22Rv1 (cell line): ENCODE data around the gene BPIFB6.

Source experiments
- ZFX ChIP-seq: fragments of 450-650 bp; IDR thresholded peaks from 2 replicates; pipeline ENCODE4 v1.6.1; 2017; ENCODE audit warnings: antibody characterized with exemption, borderline replicate concordance
- TF ChIP-seq, protein P1 (sequence below): fragments of 450-650 bp; IDR thresholded peaks from 2 replicates; pipeline ENCODE4 v1.5.1; 2017; ENCODE audit warnings: mild to moderate bottlenecking

DNA sequence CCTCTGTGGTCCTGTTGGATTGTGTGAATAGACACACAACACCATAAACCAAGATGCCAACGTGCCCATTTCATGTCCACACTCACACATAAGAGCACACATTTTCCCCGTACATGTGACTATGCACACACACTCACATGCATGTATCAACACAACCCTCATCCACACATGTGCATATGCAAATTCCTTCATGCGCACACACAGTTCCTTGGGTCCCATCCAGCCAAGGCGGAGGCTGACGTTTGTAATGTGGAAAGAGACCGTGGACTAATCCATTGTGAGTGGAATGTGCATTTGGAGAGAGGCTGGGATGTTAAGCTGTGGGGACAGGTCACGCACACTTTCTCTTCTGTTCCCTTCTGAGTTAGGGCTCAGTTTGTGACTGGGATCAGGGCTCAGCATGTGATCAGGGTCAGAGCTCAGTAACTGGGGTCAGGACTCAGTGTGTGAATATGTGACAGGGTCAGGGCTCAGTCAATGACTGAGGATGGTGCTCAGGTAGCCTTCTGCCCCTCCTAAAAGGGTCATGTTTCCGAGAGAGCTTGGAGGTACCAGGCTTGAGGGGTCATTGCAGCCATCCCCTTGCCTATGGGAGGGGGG, 24.6 kb upstream of the BPIFB6 start:
- TF ChIP-seq, protein P1, sequence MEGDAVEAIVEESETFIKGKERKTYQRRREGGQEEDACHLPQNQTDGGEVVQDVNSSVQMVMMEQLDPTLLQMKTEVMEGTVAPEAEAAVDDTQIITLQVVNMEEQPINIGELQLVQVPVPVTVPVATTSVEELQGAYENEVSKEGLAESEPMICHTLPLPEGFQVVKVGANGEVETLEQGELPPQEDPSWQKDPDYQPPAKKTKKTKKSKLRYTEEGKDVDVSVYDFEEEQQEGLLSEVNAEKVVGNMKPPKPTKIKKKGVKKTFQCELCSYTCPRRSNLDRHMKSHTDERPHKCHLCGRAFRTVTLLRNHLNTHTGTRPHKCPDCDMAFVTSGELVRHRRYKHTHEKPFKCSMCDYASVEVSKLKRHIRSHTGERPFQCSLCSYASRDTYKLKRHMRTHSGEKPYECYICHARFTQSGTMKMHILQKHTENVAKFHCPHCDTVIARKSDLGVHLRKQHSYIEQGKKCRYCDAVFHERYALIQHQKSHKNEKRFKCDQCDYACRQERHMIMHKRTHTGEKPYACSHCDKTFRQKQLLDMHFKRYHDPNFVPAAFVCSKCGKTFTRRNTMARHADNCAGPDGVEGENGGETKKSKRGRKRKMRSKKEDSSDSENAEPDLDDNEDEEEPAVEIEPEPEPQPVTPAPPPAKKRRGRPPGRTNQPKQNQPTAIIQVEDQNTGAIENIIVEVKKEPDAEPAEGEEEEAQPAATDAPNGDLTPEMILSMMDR: no peak
- no peak for TF ChIP-seq ZFX
